Peyer's patch (tissue), 4 donors: ENCODE results near the gene PRDM5.

Experiments
- POLR2A ChIP-seq, 2 donors: fragments of 450-650 bp; IDR thresholded peaks; one replicate each; pipeline ENCODE4 v1.5.1; 2017; ENCODE audit warnings: antibody characterized with exemption in 2 of 2, mild to moderate bottlenecking in 2 of 2, moderate library complexity in 2 of 2
- TF ChIP-seq, protein P1 (sequence below), 6 experiments: fragments of 450-650 bp in 4 of 6; fragments of 200-600 bp in 2 of 6; sonication (generic) in 1 of 6; IDR thresholded peaks; one replicate each; pipeline ENCODE4 v1.5.1; 2017 to 2019; ENCODE audit warnings: antibody characterized with exemption in 6 of 6, mild to moderate bottlenecking in 3 of 6, moderate library complexity in 1 of 6

DNA sequence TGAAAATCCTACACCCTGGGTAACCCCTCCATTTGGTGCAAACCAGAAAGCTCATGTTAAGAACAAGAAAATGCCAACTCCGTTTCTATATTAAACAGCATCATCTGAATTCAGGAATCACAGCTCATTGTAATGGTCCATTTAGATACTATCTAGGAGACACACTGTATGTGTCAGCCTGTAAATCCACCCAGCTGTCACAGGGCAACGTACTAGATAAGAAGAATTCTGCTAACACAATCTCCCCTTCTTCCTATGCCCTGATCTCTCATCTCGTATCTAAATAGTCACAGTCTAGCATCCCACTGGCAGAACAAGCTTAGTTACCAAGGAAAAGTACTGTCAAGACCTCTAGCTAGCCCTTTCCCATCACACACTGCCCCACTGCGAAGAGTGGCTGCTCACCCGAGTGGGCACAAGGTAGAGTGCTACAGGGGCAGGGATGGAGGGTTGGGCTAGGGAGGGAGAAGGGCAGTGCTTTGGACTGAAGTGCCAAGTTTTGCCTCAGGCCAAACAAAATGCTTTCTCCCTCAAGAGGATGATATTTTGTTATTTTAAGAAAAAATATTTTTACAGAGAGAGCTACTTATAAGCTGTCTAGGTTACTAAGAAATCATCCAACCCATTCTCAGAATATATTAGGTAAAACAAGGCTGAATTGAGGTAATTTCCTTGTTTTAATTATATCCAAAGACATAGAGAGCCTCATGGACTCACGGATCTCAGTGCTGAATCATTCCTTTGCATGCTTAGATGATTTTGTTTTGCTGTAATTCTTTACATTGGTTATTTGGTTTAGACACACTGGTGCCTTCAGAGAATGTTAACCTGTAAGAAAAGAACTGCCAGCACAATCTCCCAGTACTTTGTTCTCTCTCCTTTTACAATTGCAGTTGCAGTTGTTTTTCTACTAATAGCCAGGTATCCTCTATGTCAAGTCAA is 196.6 kb downstream of the PRDM5 start:
- TF ChIP-seq, protein P1, sequence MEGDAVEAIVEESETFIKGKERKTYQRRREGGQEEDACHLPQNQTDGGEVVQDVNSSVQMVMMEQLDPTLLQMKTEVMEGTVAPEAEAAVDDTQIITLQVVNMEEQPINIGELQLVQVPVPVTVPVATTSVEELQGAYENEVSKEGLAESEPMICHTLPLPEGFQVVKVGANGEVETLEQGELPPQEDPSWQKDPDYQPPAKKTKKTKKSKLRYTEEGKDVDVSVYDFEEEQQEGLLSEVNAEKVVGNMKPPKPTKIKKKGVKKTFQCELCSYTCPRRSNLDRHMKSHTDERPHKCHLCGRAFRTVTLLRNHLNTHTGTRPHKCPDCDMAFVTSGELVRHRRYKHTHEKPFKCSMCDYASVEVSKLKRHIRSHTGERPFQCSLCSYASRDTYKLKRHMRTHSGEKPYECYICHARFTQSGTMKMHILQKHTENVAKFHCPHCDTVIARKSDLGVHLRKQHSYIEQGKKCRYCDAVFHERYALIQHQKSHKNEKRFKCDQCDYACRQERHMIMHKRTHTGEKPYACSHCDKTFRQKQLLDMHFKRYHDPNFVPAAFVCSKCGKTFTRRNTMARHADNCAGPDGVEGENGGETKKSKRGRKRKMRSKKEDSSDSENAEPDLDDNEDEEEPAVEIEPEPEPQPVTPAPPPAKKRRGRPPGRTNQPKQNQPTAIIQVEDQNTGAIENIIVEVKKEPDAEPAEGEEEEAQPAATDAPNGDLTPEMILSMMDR (IDR thresholded peaks at IDR 0.05) = no peak
- no peak for TF ChIP-seq POLR2A (IDR thresholded peaks at IDR 0.05)
